NCI-H82 treated with DMSO at 0.1 percent for 48 hours (cell line): Measurements from ENCODE around the gene NANOS2.
A peak's percentile ranks its signal among the peaks of the same experiment; 100 is the strongest.

Experiments
- DNase-seq: peaks from one replicate; lab custom pipeline; 2025; ENCODE audit not compliant: unreplicated experiment; lab: John Stamatoyannopoulos, UW

NANOS2 gene

GRCh38 chr19:45929247-45929646 lies 14.7 kb upstream of the NANOS2 start:
- no peak for DNase-seq

- DNase-seq = peak; percentile 81
Measured at GRCh38 chr19:45927565-45928261, 13.1 kb upstream of the NANOS2 start.

- DNase-seq = no peak
Measured at GRCh38 chr19:45924891-45925447, 10.4 kb upstream of the NANOS2 start.

GRCh38 chr19:45922281-45922680 lies 7.7 kb upstream of the NANOS2 start:
- no peak for DNase-seq

DNA sequence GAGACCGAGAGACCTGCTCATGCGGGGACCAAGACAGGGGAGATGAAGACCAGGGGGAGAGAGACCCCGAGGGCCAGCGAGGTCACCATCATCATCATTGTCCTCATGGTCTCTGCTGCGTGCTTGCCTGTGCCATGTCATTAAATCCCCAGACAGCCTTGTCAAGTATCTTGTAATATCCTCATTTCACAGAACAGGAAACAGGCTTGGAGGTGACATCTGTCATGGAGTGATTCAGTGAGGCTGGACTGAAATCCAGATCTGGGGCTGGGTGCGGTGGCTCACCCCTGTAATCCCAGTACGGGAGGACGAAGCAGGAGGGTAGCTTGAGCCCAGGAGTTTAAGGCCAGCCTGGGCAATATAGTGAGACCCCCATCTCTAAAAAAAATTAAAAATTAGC lies 5.9 kb upstream of the NANOS2 start:
- no peak for DNase-seq

GRCh38 chr19:45919678-45920077 lies 5.1 kb upstream of the NANOS2 start:
- DNase-seq = no peak

DNA sequence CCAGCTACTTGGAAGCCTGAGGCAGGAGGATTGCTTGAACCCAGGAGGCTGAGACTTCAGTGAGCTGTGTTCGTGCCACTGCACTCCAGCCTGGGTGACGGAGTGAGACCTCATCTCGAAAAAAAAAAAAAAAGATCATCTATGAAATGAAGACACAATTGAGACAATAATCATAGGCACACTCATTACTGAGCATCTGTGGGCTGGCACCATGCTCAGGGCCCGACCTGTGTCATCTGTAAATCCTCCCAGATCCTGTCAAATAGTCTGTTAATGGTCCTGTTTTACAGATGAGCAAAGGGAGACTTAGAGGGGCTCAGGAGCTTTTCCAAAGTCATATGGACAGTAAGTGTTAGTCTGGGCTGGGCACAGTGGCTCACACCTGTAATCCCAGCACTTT lies 4.1 kb upstream of the NANOS2 start:
- no peak for DNase-seq

DNA sequence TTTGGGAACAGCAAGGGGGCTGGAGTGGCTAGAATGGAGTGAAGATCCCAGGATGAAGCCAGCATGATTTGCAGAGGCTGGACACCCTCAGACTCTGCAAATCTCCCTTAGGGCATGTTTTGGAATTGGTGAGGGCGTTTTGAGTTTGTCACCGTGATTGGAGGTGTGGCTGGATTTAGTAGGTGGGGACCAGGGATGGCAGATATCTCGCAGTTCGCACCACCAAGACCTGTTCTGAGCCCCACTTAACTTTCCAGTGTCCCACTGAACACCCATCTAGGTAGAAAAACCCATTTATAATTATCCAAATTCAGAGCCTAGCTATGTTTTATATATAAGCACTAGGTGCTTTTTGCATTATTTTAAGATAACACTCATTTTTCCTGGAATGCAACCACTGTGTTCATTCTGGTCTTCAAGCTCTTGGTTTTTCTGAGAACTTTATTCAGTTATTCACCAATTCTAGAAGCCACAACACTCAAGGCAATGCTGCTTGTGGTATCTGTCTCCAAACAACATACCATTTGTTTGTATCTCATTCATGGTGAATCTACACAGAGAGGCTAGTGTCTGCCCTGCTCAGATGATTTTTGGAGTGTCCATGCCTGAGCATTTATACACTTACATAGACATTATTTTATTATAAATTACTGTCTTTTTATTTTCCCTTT lies 3.0 kb upstream of the NANOS2 start:
- no peak for DNase-seq

DNA sequence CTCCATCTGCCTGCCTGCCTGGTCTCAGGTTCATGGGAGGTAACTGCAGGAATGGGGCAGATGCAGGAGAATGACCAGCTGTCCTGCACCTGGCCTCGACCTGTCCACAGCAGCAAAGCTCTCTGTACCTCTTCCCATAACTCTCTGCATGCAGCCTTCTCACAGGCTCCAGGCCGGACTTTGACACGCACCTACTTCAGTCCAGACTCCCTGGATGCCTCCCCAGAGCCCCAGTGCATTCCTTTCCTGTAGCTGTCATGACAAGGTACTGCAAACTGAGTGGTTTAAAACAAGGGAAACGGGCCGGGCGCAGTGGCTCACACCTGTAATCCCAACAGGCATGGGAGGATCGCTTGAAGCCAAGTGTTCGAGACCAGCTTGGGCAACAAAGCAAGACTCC lies 3.3 kb downstream of the NANOS2 start:
- DNase-seq = no peak

DNA sequence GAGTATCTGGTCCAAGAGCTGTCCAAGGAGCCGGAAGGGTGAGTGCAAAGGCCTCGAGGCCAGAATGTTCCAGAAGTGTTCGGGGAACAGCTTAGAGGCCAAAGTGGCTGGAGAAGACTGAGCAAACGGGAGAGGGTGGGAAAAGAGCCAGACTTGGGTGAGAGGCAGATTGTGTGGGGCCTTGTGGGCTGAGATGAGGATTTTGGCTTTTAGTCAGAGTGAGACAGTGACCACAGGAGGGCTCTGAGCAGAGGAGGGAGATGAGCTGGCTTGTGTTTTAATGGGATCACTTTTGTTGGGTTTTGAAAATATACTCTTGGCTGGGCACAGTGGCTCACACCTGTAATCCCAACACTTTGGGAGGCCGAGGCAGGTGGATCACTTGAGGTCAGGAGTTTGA lies 5.6 kb downstream of the NANOS2 start:
- no peak for DNase-seq

- no peak for DNase-seq
Measured at GRCh38 chr19:45906221-45906620, 8.4 kb downstream of the NANOS2 start.

- DNase-seq = no peak
Measured at GRCh38 chr19:45905011-45905410, 9.6 kb downstream of the NANOS2 start.

GRCh38 chr19:45902651-45903625 lies 11.6 kb downstream of the NANOS2 start:
- DNase-seq = peak; percentile 88

GRCh38 chr19:45901912-45902650 lies 12.5 kb downstream of the NANOS2 start, which contains the start of gene MYPOP:
Gene MYPOP, minus strand, starts transcription at chr19:45902613. Its CDS starts 840 bp downstream, at chr19:45901773.
- peak; percentile 12 for DNase-seq

DNA sequence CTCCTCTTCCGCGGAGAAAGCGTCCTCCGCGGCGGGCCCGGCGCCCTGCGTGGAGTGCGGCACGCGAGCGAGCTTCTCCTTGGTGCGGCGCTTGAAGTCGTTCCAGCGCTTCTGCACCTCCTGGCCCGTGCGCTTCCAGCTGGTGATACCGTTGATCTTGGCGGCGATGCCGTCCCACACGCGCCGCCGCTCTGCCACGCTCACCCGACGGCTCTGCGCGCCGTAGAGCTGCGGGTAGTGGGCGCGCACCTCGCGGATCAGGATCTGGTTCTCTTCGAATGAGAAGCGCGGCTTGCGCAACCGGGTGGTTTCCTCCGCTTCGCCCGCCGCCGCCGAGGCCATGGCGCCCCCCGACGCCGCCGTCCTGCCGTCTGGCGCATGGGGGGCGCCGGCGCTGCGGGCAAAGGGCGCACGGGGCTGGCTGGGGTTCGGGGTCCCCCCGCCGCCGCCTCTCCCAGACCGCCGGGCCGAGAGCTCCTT lies 13.1 kb downstream of the NANOS2 start:
- no peak for DNase-seq

DNA sequence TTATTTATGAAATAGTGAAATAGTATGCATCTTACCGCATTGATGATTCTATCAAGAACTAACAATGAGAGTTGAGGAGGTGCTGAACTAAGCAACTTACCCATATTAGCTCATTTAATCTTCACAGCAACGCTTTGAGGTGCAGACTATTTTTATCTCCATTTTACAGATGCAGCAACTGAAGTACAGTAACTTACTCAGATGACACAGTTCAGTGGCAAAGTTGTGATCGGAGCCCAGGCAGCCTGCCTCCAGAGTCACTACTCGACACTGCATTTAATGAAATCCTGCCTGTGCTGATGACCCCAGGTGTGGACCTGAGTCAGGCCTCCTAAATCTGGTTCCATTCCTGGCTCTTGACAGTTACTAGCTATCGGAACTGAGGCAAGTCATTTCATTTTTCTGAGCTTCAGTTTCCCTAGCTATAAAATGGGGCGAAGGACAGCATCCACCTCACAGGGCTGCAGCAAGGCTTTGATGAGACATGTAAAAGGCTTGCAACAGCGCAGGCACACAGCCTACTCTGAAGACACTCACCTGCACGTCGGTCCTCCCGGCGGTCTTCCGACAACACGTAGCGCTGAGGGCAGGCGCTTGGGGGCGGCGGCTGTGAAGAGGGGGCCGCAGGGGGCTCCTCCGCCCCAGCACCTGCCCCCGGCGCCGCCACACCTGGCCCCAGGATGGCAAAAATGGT lies 13.7 kb downstream of the NANOS2 start:
- DNase-seq = no peak

DNA sequence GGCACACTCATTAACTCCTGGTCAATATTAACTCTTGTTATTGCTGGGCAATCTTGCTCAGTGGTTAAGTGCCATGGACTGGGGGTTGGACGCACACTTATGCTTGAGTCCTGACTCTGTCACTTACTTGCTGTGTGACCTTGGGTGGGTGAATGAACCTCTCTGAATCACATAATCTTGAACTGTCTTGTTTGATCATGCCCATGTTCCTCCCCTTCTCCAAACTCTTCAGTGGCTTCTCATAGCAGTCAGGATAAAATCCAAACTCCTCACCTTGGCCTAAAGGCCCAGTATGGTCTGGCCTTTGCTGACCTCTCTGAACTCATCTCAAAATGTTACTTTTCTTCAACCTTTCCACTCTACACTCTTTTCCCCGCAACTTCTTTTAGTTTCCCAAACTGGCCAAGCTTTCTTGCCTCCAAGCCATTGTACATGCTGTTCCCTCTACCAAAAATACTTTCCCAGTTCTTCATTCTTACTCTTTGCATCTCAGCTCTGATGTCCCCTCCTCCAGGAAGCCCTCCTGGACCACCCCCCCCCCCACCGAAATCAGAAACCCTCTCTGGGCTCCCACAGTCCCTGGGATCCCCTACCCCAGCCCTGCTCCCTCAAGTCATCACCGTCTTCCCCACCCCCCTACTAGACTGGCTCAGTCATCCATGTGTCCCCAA lies 14.5 kb downstream of the NANOS2 start:
- no peak for DNase-seq

- DNase-seq = no peak
Measured at GRCh38 chr19:45899253-45899652, 15.3 kb downstream of the NANOS2 start.

GRCh38 chr19:45897261-45897812 lies 17.2 kb downstream of the NANOS2 start:
- DNase-seq = no peak
